ENCODE data around the gene TUBB4A. TPM values are rescaled to one million over a fixed set of nuclear protein-coding genes. Genes with fewer than 3 reads are reported as not detected.

The TUBB4A gene
- total and polyA plus RNA-seq, 2 experiments from 2014 or later, result 4.4 to 7.3 TPM

DNA sequence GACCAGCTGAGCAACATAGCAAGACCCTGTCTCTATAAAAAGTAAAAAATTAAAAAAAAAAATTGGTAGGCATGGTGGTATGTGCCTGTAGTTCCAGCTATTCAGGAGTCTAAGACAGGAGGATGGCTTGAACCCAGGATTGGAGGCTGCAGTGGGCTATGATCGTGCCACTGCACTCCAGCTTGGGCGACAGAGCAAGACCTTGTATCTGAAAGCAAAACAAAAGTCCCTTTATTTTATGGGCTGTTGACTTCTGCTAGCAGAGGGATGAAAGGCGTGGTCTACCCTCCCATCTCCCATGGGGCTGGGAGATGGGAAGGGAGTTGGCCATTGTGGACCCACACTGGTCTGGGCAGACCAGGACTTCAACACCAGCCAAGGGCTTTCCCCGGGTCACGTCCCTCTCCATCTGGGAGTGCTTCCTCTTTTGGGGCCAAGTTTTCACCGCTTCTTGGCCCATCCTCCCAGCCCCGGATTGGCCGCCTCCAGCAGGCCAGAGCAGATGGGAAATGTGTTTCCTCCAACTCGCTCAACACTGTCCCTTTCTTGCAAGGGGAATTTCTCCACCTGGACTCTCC, 26.5 kb upstream of the TUBB4A start:
- no peaks in the 10 kb centered on the region for H4K20me1 ChIP-seq (ENCODE audit: insufficient read depth, poor library complexity, severe bottlenecking)
- peaks cover 19% of the 10 kb centered on the region for H3K27me3 ChIP-seq

DNA sequence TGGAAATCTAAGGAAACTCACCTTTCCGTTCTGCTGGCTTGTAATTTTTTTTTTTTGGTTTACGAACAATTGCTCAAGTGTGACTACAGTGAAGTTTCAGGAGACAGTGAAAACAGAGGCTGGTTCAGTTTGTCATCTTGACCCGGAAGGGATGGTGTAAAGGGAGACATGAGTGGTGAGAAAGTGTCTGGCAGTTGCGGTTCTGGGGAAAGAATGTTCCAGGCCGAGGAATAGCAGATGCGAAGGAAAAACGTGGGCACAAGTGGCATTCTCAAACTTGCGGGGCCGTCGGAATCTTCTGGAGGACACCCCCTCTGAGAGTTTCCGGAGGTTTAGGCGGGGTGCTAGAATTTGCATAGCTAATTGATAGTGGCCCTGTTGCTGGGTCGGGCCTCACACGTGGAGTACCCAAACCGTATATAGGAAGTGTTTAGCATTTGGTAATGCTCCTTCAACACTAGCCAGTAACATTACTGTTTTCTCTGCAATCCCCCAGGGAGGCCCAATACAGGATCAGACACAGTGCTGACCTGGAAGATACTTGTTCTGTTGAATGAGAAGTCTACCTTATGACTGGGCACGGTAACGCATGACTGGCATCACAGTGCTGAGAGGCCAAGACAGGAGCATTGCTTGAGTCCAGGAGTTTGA, 25.9 kb upstream of the TUBB4A start:
- H3K36me3 ChIP-seq (replicated peaks; ENCODE audit: insufficient read depth, low read depth), result no peaks in the 10 kb centered on the region
- no peak overlapping the region for H3K4me2 ChIP-seq
- no peaks in the 10 kb centered on the region for H3K9me2 ChIP-seq (replicated peaks; ENCODE audit: insufficient read depth)
- no peaks in the 10 kb centered on the region for H4K20me1 ChIP-seq (ENCODE audit: insufficient read depth, poor library complexity, severe bottlenecking)
- no peak for DNase-seq (ENCODE audit: low spot score)
- 74% methylated on average over 17 of the region's 17 CpGs for WGBS (ENCODE audit: low lambda C conversion rate, missing lambda C conversion rate)
- H3K9me3 ChIP-seq (ENCODE audit: low read depth), result no peaks in the 10 kb centered on the region
- no peak overlapping the region for H3K4me3 ChIP-seq
- TF ChIP-seq EZH2 (IDR thresholded peaks at IDR 0.05; ENCODE audit: borderline replicate concordance), result no peak
- no peak for TF ChIP-seq EZH2phosphoT487 (IDR thresholded peaks at IDR 0.05; ENCODE audit: low read depth, severe bottlenecking, unreplicated experiment)
- TF ChIP-seq, protein P1, sequence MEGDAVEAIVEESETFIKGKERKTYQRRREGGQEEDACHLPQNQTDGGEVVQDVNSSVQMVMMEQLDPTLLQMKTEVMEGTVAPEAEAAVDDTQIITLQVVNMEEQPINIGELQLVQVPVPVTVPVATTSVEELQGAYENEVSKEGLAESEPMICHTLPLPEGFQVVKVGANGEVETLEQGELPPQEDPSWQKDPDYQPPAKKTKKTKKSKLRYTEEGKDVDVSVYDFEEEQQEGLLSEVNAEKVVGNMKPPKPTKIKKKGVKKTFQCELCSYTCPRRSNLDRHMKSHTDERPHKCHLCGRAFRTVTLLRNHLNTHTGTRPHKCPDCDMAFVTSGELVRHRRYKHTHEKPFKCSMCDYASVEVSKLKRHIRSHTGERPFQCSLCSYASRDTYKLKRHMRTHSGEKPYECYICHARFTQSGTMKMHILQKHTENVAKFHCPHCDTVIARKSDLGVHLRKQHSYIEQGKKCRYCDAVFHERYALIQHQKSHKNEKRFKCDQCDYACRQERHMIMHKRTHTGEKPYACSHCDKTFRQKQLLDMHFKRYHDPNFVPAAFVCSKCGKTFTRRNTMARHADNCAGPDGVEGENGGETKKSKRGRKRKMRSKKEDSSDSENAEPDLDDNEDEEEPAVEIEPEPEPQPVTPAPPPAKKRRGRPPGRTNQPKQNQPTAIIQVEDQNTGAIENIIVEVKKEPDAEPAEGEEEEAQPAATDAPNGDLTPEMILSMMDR (IDR thresholded peaks at IDR 0.05; ENCODE audit: poor library complexity), result no peak
- H2AFZ ChIP-seq, result no peak overlapping the region
- H3K4me1 ChIP-seq (ENCODE audit: insufficient read depth), result peaks cover 6% of the 10 kb centered on the region
- H3K27ac ChIP-seq, result no peak overlapping the region
- H3K27me3 ChIP-seq, result peaks cover 18% of the 10 kb centered on the region
- H3K79me2 ChIP-seq, result no peaks in the 10 kb centered on the region

More for the DNA sequence above, 26.5 kb upstream of the TUBB4A start:
- no peaks in the 10 kb centered on the region for H3K9me2 ChIP-seq (replicated peaks; ENCODE audit: insufficient read depth)
- H3K79me2 ChIP-seq, result no peaks in the 10 kb centered on the region
- H3K4me1 ChIP-seq (ENCODE audit: insufficient read depth), result peaks cover 6% of the 10 kb centered on the region
- no peak overlapping the region for H2AFZ ChIP-seq
- H3K27ac ChIP-seq, result no peak overlapping the region
- H3K9me3 ChIP-seq (ENCODE audit: low read depth), result no peaks in the 10 kb centered on the region
- no peaks in the 10 kb centered on the region for H3K36me3 ChIP-seq (replicated peaks; ENCODE audit: insufficient read depth, low read depth)
- TF ChIP-seq EZH2phosphoT487 (IDR thresholded peaks at IDR 0.05; ENCODE audit: low read depth, severe bottlenecking, unreplicated experiment) (no peak), EZH2 (IDR thresholded peaks at IDR 0.05; ENCODE audit: borderline replicate concordance) (no peak)
- TF ChIP-seq, protein P1 (IDR thresholded peaks at IDR 0.05; ENCODE audit: poor library complexity), result no peak
- DNase-seq (ENCODE audit: low spot score), result no peak
- H3K4me2 ChIP-seq, result no peak overlapping the region
- 60% methylated on average over 9 of the region's 9 CpGs for WGBS (ENCODE audit: low lambda C conversion rate, missing lambda C conversion rate)
- no peak overlapping the region for H3K4me3 ChIP-seq

DNA sequence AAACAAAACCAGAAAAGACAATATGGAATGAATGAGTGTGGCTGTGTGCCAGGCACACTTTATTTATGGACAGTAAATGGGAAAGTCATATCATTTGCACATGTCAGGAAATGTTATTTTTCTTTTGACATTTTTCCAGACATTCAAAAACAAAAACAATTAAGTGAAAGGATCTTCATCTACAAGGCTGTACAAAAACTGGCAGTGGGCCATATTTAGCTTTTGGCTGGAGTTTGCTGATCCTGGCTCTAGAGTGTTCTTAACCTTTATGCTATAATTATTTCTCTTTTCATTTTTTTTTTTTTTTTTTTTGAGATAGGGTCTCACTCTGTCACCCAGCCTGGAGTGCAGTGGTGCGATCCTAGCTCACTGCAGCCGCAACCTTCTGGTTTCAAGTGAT, 22.2 kb upstream of the TUBB4A start:
- no peaks in the 10 kb centered on the region for H3K36me3 ChIP-seq (replicated peaks; ENCODE audit: insufficient read depth, low read depth)
- no peaks in the 10 kb centered on the region for H3K4me1 ChIP-seq (ENCODE audit: insufficient read depth)
- no peaks in the 10 kb centered on the region for H4K20me1 ChIP-seq (ENCODE audit: insufficient read depth, poor library complexity, severe bottlenecking)
- 97% methylated on average over 2 of the region's 2 CpGs for WGBS (ENCODE audit: low lambda C conversion rate, missing lambda C conversion rate)
- no peaks in the 10 kb centered on the region for H3K9me3 ChIP-seq (ENCODE audit: low read depth)
- no peaks in the 10 kb centered on the region for H3K79me2 ChIP-seq
- TF ChIP-seq EZH2phosphoT487 (IDR thresholded peaks at IDR 0.05; ENCODE audit: low read depth, severe bottlenecking, unreplicated experiment), result no peak
- TF ChIP-seq, protein P1 (IDR thresholded peaks at IDR 0.05; ENCODE audit: poor library complexity), result no peak
- no peak for TF ChIP-seq EZH2 (IDR thresholded peaks at IDR 0.05; ENCODE audit: borderline replicate concordance)
- H3K4me2 ChIP-seq, result no peak overlapping the region
- H3K9me2 ChIP-seq (replicated peaks; ENCODE audit: insufficient read depth), result no peaks in the 10 kb centered on the region
- no peaks in the 10 kb centered on the region for H3K27me3 ChIP-seq
- no peak for DNase-seq (ENCODE audit: low spot score)
- no peak overlapping the region for H3K27ac ChIP-seq
- H3K4me3 ChIP-seq, result no peak overlapping the region
- H2AFZ ChIP-seq, result no peak overlapping the region
